Activated naive CD8-positive, alpha-beta T cell treated with anti-CD3 and anti-CD28 coated beads for 36 hours (primary cell): ENCODE measurements around the gene PCNT. TPM values are rescaled to one million over a fixed set of nuclear protein-coding genes. Genes with fewer than 3 reads are reported as not detected.
"Not testable (repeated sequence)": the region's sequence is repeated elsewhere in the genome, so short reads cannot be mapped to it uniquely, and the experiment has no call there.

Source experiments
- DNase-seq: peaks from one replicate; pipeline ENCODE4 v3.0.0; 2021
- H3K27ac Mint-ChIP-seq: one replicate; pipeline ENCODE4 v1.8.0; 2022; ENCODE audit warnings: mild to moderate bottlenecking, moderate library complexity, mixed read lengths
- H3K27me3 Mint-ChIP-seq: one replicate; pipeline ENCODE4 v1.8.0; 2022; ENCODE audit warnings: mild to moderate bottlenecking, mixed read lengths
- H3K36me3 Mint-ChIP-seq: one replicate; pipeline ENCODE4 v1.8.0; 2021; ENCODE audit warnings: mild to moderate bottlenecking, mixed read lengths
- H3K4me1 Mint-ChIP-seq: one replicate; pipeline ENCODE4 v1.8.0; 2021; ENCODE audit warnings: mixed read lengths
- H3K4me3 Mint-ChIP-seq: one replicate; pipeline ENCODE4 v1.8.0; 2022; ENCODE audit warnings: mild to moderate bottlenecking, moderate library complexity, mixed read lengths
- H3K9me3 Mint-ChIP-seq: one replicate; pipeline ENCODE4 v1.8.0; 2022; ENCODE audit warnings: mixed read lengths
- total RNA-seq, 2 experiments: library from RNA; stranded (reverse); gene quantifications; one replicate each; pipeline ENCODE4 v1.2.3, GENCODE V29; 2021

The PCNT gene
- total RNA-seq, 2 experiments from 2014 or later = 49.4 to 53.4 TPM

- Mint-ChIP-seq H3K4me1 (peaks cover 21% of the 10 kb centered on the region), H3K4me3 (no peak overlapping the region), H3K9me3 (no peaks in the 10 kb centered on the region), H3K36me3 (peaks cover 29% of the 10 kb centered on the region), H3K27me3 (no peaks in the 10 kb centered on the region), H3K27ac (peak overlapping the region; percentile 56)
- DNase-seq = no peak
These were observed 110.5 kb downstream of the PCNT start for GRCh38 chr21:46434322-46434958.

GRCh38 chr21:46435786-46436227, 111.9 kb downstream of the PCNT start:
- no peak overlapping the region for H3K27ac Mint-ChIP-seq
- peaks cover 19% of the 10 kb centered on the region for H3K4me1 Mint-ChIP-seq
- H3K4me3 Mint-ChIP-seq = no peak overlapping the region
- no peaks in the 10 kb centered on the region for H3K27me3 Mint-ChIP-seq
- no peaks in the 10 kb centered on the region for H3K9me3 Mint-ChIP-seq
- no peak for DNase-seq
- peaks cover 28% of the 10 kb centered on the region for H3K36me3 Mint-ChIP-seq

- Mint-ChIP-seq H3K36me3 (peaks cover 28% of the 10 kb centered on the region), H3K4me3 (peak overlapping the region; percentile 54), H3K4me1 (peaks cover 17% of the 10 kb centered on the region), H3K9me3 (no peaks in the 10 kb centered on the region), H3K27me3 (no peaks in the 10 kb centered on the region), H3K27ac (peak overlapping the region; percentile 20)
- DNase-seq = no peak
These were observed 112.7 kb downstream of the PCNT start for GRCh38 chr21:46436621-46437020.

- H3K36me3 Mint-ChIP-seq = peaks cover 24% of the 10 kb centered on the region
- peak overlapping the region; percentile 93 for H3K27ac Mint-ChIP-seq
- peak overlapping the region; percentile 54 for H3K4me3 Mint-ChIP-seq
- no peak for DNase-seq
- no peaks in the 10 kb centered on the region for H3K9me3 Mint-ChIP-seq
- H3K27me3 Mint-ChIP-seq = no peaks in the 10 kb centered on the region
- H3K4me1 Mint-ChIP-seq = peaks cover 17% of the 10 kb centered on the region
These were observed 113.1 kb downstream of the PCNT start for GRCh38 chr21:46437096-46437498.

- no peaks in the 10 kb centered on the region for H3K9me3 Mint-ChIP-seq
- H3K27me3 Mint-ChIP-seq = no peaks in the 10 kb centered on the region
- DNase-seq = peak; percentile 38
- H3K4me1 Mint-ChIP-seq = peaks cover 17% of the 10 kb centered on the region
- H3K4me3 Mint-ChIP-seq = peak overlapping the region; percentile 54
- peaks cover 24% of the 10 kb centered on the region for H3K36me3 Mint-ChIP-seq
- H3K27ac Mint-ChIP-seq = peak overlapping the region; percentile 93
These were observed 113.6 kb downstream of the PCNT start for GRCh38 chr21:46437511-46437910.

- Mint-ChIP-seq H3K27me3 (no peaks in the 10 kb centered on the region), H3K4me1 (peaks cover 17% of the 10 kb centered on the region), H3K36me3 (peaks cover 26% of the 10 kb centered on the region), H3K9me3 (no peaks in the 10 kb centered on the region), H3K4me3 (no peak overlapping the region), H3K27ac (peak overlapping the region; percentile 93)
- no peak for DNase-seq
These were observed 114.3 kb downstream of the PCNT start for GRCh38 chr21:46438241-46438640.

- Mint-ChIP-seq H3K27ac (no peak overlapping the region), H3K9me3 (no peaks in the 10 kb centered on the region), H3K4me1 (peaks cover 18% of the 10 kb centered on the region), H3K36me3 (peaks cover 26% of the 10 kb centered on the region), H3K4me3 (no peak overlapping the region), H3K27me3 (no peaks in the 10 kb centered on the region)
- no peak for DNase-seq
These were observed 116.0 kb downstream of the PCNT start for GRCh38 chr21:46439906-46440305.

GRCh38 chr21:46441331-46441730, 117.4 kb downstream of the PCNT start:
- Mint-ChIP-seq H3K9me3 (no peaks in the 10 kb centered on the region), H3K4me3 (no peak overlapping the region), H3K27me3 (no peaks in the 10 kb centered on the region), H3K36me3 (peaks cover 28% of the 10 kb centered on the region), H3K27ac (no peak overlapping the region), H3K4me1 (peaks cover 18% of the 10 kb centered on the region)
- no peak for DNase-seq

- Mint-ChIP-seq H3K4me3 (no peak overlapping the region), H3K4me1 (peaks cover 16% of the 10 kb centered on the region), H3K27ac (no peak overlapping the region), H3K27me3 (no peaks in the 10 kb centered on the region), H3K9me3 (no peaks in the 10 kb centered on the region), H3K36me3 (peaks cover 29% of the 10 kb centered on the region)
- DNase-seq = no peak
These were observed 118.1 kb downstream of the PCNT start for GRCh38 chr21:46441961-46442498.

GRCh38 chr21:46442938-46443337, 119.0 kb downstream of the PCNT start:
- Mint-ChIP-seq H3K27me3 (no peaks in the 10 kb centered on the region), H3K27ac (peak overlapping the region; percentile 45), H3K4me1 (peaks cover 8% of the 10 kb centered on the region), H3K4me3 (no peak overlapping the region), H3K36me3 (peaks cover 31% of the 10 kb centered on the region), H3K9me3 (no peaks in the 10 kb centered on the region)
- DNase-seq = no peak

GRCh38 chr21:46443910-46444309, 120.0 kb downstream of the PCNT start:
- peaks cover 4% of the 10 kb centered on the region for H3K4me1 Mint-ChIP-seq
- peaks cover 36% of the 10 kb centered on the region for H3K36me3 Mint-ChIP-seq
- peaks cover 4% of the 10 kb centered on the region for H3K9me3 Mint-ChIP-seq
- H3K27ac Mint-ChIP-seq = no peak overlapping the region
- no peak for DNase-seq
- no peaks in the 10 kb centered on the region for H3K27me3 Mint-ChIP-seq
- H3K4me3 Mint-ChIP-seq = no peak overlapping the region

GRCh38 chr21:46448108-46448507, 124.2 kb downstream of the PCNT start:
- Mint-ChIP-seq H3K27ac (no peak overlapping the region), H3K27me3 (no peaks in the 10 kb centered on the region), H3K36me3 (peaks cover 44% of the 10 kb centered on the region), H3K4me3 (no peak overlapping the region), H3K9me3 (peaks cover 6% of the 10 kb centered on the region), H3K4me1 (peaks cover 12% of the 10 kb centered on the region)
- no peak for DNase-seq

- Mint-ChIP-seq H3K4me1 (peaks cover 15% of the 10 kb centered on the region), H3K36me3 (peaks cover 47% of the 10 kb centered on the region)
- H3K4me3 Mint-ChIP-seq, H3K27ac Mint-ChIP-seq, DNase-seq, H3K9me3 Mint-ChIP-seq, H3K27me3 Mint-ChIP-seq: not testable (repeated sequence)
These were observed 124.9 kb downstream of the PCNT start for GRCh38 chr21:46448855-46449254.

GRCh38 chr21:46452710-46453109, 128.8 kb downstream of the PCNT start:
- Mint-ChIP-seq H3K4me3 (no peak overlapping the region), H3K36me3 (peaks cover 61% of the 10 kb centered on the region), H3K9me3 (peaks cover 6% of the 10 kb centered on the region), H3K27me3 (no peaks in the 10 kb centered on the region), H3K27ac (no peak overlapping the region), H3K4me1 (peaks cover 40% of the 10 kb centered on the region)
- DNase-seq = no peak

GRCh38 chr21:46454142-46454541, 130.2 kb downstream of the PCNT start:
- DNase-seq = no peak
- Mint-ChIP-seq H3K27me3 (no peaks in the 10 kb centered on the region), H3K9me3 (peaks cover 1% of the 10 kb centered on the region), H3K4me3 (no peak overlapping the region), H3K4me1 (peaks cover 40% of the 10 kb centered on the region), H3K36me3 (peaks cover 54% of the 10 kb centered on the region), H3K27ac (no peak overlapping the region)
